ENCODE data around the gene THEMIS2.

Gene THEMIS2

DNA sequence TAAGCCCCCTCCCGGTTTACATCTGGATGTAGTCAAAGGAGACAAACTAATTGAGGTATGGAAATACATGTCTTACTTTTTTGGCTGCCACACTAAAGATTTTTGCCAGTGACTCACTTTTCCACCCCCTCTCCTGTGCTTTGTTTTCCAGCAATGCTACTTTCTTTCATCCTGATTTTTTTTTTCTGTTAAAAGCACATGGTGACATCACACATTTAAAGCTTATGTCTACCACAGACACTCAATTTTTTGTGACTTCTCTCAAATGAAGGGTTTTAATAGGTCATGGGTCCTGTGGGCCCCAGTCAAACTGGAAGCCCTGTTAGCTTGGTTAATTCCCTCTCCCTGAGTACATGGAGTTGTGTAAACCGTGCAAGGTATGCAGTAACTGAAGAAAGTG, 39.6 kb upstream of the THEMIS2 start:
- TF ChIP-seq, protein P1, sequence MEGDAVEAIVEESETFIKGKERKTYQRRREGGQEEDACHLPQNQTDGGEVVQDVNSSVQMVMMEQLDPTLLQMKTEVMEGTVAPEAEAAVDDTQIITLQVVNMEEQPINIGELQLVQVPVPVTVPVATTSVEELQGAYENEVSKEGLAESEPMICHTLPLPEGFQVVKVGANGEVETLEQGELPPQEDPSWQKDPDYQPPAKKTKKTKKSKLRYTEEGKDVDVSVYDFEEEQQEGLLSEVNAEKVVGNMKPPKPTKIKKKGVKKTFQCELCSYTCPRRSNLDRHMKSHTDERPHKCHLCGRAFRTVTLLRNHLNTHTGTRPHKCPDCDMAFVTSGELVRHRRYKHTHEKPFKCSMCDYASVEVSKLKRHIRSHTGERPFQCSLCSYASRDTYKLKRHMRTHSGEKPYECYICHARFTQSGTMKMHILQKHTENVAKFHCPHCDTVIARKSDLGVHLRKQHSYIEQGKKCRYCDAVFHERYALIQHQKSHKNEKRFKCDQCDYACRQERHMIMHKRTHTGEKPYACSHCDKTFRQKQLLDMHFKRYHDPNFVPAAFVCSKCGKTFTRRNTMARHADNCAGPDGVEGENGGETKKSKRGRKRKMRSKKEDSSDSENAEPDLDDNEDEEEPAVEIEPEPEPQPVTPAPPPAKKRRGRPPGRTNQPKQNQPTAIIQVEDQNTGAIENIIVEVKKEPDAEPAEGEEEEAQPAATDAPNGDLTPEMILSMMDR (conservative IDR thresholded peaks at IDR 0.05; ENCODE audit: low read depth) = no peak
- CTCF ChIA-PET = interaction anchor here (1.2 kb wide), 1 partner anchor 32 kb away, joined by 4 read pairs; no protein-coding TSS in a partner anchor
- DNase-seq (ENCODE audit: low spot score) = peak; percentile 36
- no peak overlapping the region for H3K27ac ChIP-seq
- POLR2A ChIA-PET (ENCODE audit: low non-redundant PET) = no interaction called here

DNA sequence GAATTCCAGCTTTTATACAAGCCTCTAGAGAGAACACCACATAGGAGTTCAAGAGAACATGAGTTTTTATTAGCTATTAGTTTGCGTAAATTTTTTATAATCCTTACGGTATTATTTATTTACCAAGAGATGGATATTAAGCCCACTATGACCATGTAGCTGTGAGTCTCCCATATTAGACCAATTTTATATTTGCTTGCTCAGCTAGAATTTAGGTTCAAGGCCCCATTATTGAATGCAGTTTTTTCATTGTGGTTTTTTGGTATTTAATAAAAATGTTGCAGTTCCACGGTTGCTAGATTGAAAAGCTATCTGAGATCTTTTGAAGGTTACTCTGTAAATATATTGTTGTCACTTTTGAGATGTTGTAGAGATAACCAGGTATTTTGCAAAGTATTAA, 38.9 kb upstream of the THEMIS2 start:
- no peak overlapping the region for H3K27ac ChIP-seq
- ChIA-PET CTCF (interaction anchor here (0.6 to 1.2 kb wide), 2 partner anchors 31 to 149 kb away, joined by 4 to 5 read pairs; no protein-coding TSS in a partner anchor), POLR2A (ENCODE audit: low non-redundant PET) (no interaction called here)
- TF ChIP-seq, protein P1 (conservative IDR thresholded peaks at IDR 0.05; ENCODE audit: low read depth) = no peak
- DNase-seq (ENCODE audit: low spot score) = no peak

DNA sequence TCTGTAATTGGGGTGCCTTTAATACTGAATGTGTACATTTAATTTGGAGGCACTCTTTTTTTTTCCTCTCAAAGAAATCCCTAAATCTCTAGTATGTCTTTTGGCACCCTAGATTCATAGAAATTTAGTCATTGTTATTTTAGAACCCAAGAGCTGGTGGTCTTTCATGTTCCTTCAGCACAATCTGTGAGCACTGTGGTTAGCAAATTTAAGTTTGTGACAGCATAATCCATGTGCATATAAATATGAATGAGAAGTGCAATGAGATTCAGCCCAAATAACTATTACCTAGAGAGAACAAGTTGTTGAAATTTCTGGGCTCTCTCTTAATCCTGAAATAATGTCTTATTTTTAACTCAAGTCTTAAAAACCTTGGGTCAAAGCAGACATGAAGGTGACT, 37.3 kb upstream of the THEMIS2 start:
- DNase-seq (ENCODE audit: low spot score) = no peak
- CTCF ChIA-PET = interaction anchor here (0.6 kb wide), 1 partner anchor 66 kb away, joined by 4 read pairs; no protein-coding TSS in a partner anchor
- no peak overlapping the region for H3K27ac ChIP-seq
- POLR2A ChIA-PET (ENCODE audit: low non-redundant PET) = interaction anchor here (0.5 kb wide), 1 partner anchor 163 kb away, joined by 4 read pairs; no protein-coding TSS in a partner anchor
- TF ChIP-seq, protein P1 (conservative IDR thresholded peaks at IDR 0.05; ENCODE audit: low read depth) = no peak

DNA sequence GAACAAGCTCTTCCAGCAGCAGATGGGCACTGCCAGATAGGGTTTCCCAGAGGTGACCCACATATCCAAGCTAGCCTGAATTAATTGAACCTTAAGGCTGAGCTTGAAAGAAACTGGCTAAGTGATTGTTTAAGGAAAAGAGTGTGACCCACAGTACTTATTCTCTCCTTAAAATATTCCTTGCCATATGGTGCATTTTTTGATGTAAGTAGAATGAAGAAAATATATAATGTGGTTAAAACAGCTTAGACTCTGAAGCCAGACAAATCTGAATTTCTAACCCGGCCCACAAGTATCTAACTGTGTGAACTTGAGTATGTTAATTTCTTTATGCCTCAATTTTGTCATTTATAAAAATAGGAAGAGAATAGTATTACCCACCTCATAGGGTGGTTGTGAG, 36.8 kb upstream of the THEMIS2 start:
- ChIA-PET CTCF (no interaction called here), POLR2A (ENCODE audit: low non-redundant PET) (interaction anchor here (0.5 kb wide), 1 partner anchor 163 kb away, joined by 4 read pairs; no protein-coding TSS in a partner anchor)
- no peak overlapping the region for H3K27ac ChIP-seq
- TF ChIP-seq, protein P1 (conservative IDR thresholded peaks at IDR 0.05; ENCODE audit: low read depth) = no peak
- no peak for DNase-seq (ENCODE audit: low spot score)

DNA sequence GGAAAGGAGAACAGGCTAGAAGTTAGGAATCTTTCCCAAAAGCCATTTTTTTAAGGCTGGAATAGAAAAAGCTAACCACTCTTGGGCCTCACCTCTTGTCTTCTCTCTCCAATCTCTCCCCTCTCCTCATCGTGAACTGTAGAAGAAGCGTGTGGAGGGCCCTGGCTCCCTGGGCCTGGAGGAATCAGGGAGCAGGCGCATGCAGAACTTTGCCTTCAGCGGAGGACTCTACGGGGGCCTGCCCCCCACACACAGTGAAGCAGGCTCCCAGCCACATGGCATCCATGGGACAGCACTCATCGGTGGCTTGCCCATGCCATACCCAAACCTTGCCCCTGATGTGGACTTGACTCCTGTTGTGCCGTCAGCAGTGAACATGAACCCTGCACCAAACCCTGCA, 22.4 kb upstream of the THEMIS2 start:
- ChIA-PET CTCF (interaction anchor here (0.6 to 1.2 kb wide), 3 partner anchors 8 to 510 kb away, joined by 3 to 6 read pairs (median 5); no protein-coding TSS in a partner anchor), POLR2A (ENCODE audit: low non-redundant PET) (no interaction called here)
- DNase-seq (ENCODE audit: low spot score) = no peak
- TF ChIP-seq, protein P1 (conservative IDR thresholded peaks at IDR 0.05; ENCODE audit: low read depth) = no peak
- no peak overlapping the region for H3K27ac ChIP-seq

DNA sequence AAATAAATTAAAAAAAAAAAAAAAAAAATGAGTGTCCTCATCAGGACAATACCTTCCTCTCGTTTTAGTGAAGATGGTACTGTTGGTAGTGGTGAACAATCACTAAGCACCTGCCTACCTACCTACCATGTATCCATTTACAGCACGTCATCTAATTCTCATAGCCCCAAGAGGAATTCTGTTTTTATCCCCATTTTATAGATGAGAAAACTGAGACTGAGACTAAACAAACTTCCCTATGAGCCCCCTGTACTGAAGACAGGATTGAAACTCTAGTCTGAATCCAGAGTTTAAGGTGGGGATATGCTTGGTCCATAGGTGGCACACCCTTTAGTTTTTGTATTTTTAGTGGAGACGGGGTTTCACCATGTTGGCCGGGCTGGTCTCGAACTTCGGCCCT, 17.3 kb upstream of the THEMIS2 start:
- TF ChIP-seq, protein P1 (conservative IDR thresholded peaks at IDR 0.05; ENCODE audit: low read depth) = no peak
- CTCF ChIA-PET = no interaction called here
- POLR2A ChIA-PET (ENCODE audit: low non-redundant PET) = no interaction called here

More for the DNA sequence above, 17.3 kb upstream of the THEMIS2 start:
- H3K27ac ChIP-seq = no peak overlapping the region
- no peak for DNase-seq (ENCODE audit: low spot score)
